ENCODE results near the gene CNTN4.

Gene CNTN4

DNA sequence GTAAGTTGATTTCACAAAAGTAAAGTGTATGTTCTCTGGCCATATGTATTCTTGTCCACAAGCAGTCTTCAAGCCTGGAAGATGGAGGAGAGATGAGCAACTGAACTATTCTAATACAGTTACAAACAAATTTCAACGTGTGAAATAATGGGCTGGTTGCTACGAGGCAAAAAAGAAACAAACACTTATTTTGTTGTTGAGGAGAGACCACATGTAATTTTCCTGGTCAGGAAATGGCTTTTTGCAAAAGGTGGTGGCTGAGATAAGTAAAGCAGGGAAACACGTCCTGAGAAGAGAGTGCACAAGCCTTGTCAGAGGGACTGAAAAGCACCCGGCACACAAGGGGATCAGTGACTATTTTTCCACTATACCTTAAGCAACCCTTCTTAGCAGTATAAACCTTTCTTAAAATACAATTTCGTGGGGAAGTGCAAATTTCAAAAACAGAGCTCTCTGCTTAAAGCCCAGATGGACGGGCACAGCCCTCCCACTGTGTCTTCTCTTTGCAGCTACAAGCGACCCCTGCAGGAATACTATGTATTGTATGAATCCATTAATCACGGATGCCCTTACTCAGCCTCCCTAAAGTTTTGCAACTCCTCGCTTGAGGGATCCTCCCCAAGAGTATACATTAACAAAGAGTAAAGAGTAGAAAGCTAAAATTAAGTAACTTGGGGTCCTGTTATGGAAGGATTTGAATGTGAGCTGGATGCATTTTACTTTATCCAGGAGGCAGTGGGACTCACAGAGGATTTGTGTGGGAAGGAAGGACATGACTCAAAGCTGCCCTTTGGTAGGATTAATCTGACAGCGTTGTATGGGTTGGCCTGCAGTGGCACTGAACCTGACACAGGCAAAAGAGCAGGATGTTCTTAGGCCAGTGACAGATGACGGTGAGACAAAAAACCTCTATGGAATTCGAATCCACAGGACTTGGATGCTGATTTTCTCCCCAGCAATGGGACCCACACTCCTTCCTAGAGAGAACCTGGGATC, 757.8 kb downstream of the CNTN4 start:
- TF ChIP-seq, protein P1, sequence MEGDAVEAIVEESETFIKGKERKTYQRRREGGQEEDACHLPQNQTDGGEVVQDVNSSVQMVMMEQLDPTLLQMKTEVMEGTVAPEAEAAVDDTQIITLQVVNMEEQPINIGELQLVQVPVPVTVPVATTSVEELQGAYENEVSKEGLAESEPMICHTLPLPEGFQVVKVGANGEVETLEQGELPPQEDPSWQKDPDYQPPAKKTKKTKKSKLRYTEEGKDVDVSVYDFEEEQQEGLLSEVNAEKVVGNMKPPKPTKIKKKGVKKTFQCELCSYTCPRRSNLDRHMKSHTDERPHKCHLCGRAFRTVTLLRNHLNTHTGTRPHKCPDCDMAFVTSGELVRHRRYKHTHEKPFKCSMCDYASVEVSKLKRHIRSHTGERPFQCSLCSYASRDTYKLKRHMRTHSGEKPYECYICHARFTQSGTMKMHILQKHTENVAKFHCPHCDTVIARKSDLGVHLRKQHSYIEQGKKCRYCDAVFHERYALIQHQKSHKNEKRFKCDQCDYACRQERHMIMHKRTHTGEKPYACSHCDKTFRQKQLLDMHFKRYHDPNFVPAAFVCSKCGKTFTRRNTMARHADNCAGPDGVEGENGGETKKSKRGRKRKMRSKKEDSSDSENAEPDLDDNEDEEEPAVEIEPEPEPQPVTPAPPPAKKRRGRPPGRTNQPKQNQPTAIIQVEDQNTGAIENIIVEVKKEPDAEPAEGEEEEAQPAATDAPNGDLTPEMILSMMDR (IDR thresholded peaks at IDR 0.05; ENCODE audit: low read depth, low read length), result 0 out of 2 replicates have a peak, but pooled peaks have one; percentile 15

DNA sequence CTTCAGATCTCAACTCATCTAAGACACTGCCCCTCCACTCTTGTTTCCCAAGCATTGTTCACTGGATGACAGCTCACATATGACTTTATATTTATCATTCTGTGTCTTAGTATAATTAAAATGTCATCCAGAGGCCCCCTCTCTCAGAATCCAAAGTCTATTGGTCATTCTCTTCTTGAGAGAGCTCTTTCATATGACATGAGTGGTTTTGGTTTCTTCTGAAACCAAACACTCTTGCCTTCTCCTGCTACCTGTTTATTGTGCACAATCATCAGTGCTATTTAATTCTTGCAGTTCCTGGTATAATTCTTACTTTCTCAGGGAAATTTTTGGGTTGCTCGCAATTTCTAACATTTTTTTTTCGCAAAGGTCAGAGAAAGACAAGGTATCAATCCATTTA, 762.0 kb downstream of the CNTN4 start:
- H3K9me3 ChIP-seq (ENCODE audit: severe bottlenecking), result no peaks in the 10 kb centered on the region
- TF ChIP-seq, protein P1 (IDR thresholded peaks at IDR 0.05; ENCODE audit: low read depth, low read length), result no peak
- H3K27me3 ChIP-seq (ENCODE audit: insufficient read depth, low read depth, severe bottlenecking), result no peaks in the 10 kb centered on the region
- no peaks in the 10 kb centered on the region for H3K36me3 ChIP-seq
- no peak overlapping the region for H3K27ac ChIP-seq
- no peak for DNase-seq
- H3K4me3 ChIP-seq (ENCODE audit: low read depth, low read length), result no peak overlapping the region

More for the DNA sequence above, 757.8 kb downstream of the CNTN4 start:
- peak; percentile 40 for DNase-seq
- Histone ChIP-seq H3K9me3 (ENCODE audit: severe bottlenecking) (no peaks in the 10 kb centered on the region), H3K27me3 (ENCODE audit: insufficient read depth, low read depth, severe bottlenecking) (no peaks in the 10 kb centered on the region), H3K36me3 (no peaks in the 10 kb centered on the region), H3K27ac (no peak overlapping the region), H3K4me3 (ENCODE audit: low read depth, low read length) (no peak overlapping the region)

DNA sequence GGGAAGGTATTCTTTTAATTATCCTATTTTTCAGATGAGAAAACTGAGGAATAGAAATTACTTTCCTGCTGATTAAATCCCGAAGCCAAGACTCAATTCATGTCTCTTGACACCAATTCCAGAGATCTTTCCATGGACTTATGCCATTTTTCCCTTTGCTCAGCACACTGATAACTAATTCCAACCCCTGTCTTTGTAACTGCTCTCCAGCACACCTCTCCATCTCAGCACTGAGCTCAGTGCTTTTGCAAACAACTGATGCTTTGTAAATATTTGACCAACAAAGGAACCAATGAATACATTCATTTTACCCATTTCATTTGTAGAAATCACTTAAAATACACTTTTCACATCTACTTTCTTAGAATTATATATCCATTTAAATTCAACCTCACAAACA, 762.5 kb downstream of the CNTN4 start:
- H3K4me3 ChIP-seq (ENCODE audit: low read depth, low read length), result no peak overlapping the region
- DNase-seq, result no peak
- TF ChIP-seq, protein P1 (IDR thresholded peaks at IDR 0.05; ENCODE audit: low read depth, low read length), result no peak

DNA sequence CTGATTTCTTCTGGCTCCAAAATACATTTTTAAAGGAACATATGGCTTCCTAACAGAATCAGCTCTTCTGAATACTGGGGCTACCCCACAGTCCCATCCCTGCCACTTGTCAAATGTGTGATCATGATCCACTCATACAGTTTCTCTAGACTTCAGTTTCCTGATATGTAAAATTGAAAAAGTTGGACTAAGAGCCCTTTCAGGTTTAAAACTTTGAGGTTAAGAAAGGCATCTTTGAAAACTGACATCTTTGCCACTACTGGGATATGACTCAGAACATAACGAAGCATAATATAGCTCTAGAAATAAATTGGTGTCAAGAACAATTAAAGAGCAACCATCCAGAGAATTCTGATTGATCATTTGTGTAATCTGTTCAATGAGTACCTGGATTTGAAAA, 763.3 kb downstream of the CNTN4 start:
- no peaks in the 10 kb centered on the region for H3K27me3 ChIP-seq (ENCODE audit: insufficient read depth, low read depth, severe bottlenecking)
- no peak overlapping the region for H3K4me3 ChIP-seq (ENCODE audit: low read depth, low read length)
- TF ChIP-seq, protein P1 (IDR thresholded peaks at IDR 0.05; ENCODE audit: low read depth, low read length), result no peak
- no peak for DNase-seq
- no peak overlapping the region for H3K27ac ChIP-seq
- no peaks in the 10 kb centered on the region for H3K9me3 ChIP-seq (ENCODE audit: severe bottlenecking)
- no peaks in the 10 kb centered on the region for H3K36me3 ChIP-seq

More for the DNA sequence above, 762.5 kb downstream of the CNTN4 start:
- no peak overlapping the region for H3K27ac ChIP-seq
- H3K36me3 ChIP-seq, result no peaks in the 10 kb centered on the region
- H3K27me3 ChIP-seq (ENCODE audit: insufficient read depth, low read depth, severe bottlenecking), result no peaks in the 10 kb centered on the region
- H3K9me3 ChIP-seq (ENCODE audit: severe bottlenecking), result no peaks in the 10 kb centered on the region

DNA sequence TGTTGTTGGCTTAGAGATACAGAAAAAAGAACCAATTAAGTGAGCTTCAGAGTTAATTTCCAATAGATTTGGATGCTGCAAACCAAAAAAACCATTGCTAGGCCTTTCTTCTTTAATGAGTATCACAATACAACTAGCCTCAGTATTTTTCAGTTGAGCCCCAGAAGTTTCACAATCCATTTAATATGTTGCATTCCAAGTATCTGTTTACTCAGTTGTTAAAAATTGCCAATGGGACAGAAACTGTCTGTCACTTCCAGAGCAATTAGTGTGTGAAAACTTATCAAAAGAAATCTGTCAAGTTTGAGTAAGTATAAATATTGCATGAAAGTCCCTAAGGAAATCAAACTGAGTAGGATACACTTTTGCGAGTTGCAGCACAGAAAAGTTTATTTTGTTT, 763.7 kb downstream of the CNTN4 start:
- Histone ChIP-seq H3K36me3 (no peaks in the 10 kb centered on the region), H3K27me3 (ENCODE audit: insufficient read depth, low read depth, severe bottlenecking) (no peaks in the 10 kb centered on the region), H3K27ac (no peak overlapping the region), H3K4me3 (ENCODE audit: low read depth, low read length) (no peak overlapping the region), H3K9me3 (ENCODE audit: severe bottlenecking) (no peaks in the 10 kb centered on the region)
- TF ChIP-seq, protein P1 (IDR thresholded peaks at IDR 0.05; ENCODE audit: low read depth, low read length), result no peak
- no peak for DNase-seq
